Lung microvascular endothelial cell (primary cell): Measurements from ENCODE around the gene FAM13A. TPM values are rescaled to one million over a fixed set of nuclear protein-coding genes. Genes with fewer than 3 reads are reported as not detected.
A peak's percentile ranks its signal among the peaks of the same experiment; 100 is the strongest.

Experiments
- DNase-seq, 2 donors: peaks; one replicate each; pipeline versions ENCODE4 v3.0.0 to v3.0.0-alpha.2; 2010; ENCODE audit warnings: low read depth in 2 of 2
- total RNA-seq: library from RNA; depleted of rRNA; stranded (reverse); fragments of >200 nt; gene quantifications from 2 replicates; pipeline ENCODE4 v1.2.1, GENCODE V29; 2014

Gene FAM13A
- total RNA-seq, 1 donor from 2014 or later: 0.60 TPM

GRCh38 chr4:88751258-88752075 lies 305.5 kb downstream of the FAM13A start:
- DNase-seq: no peak

GRCh38 chr4:88750369-88750768 lies 306.6 kb downstream of the FAM13A start:
- DNase-seq: no peak

- no peak for DNase-seq
Observed at GRCh38 chr4:88747351-88747750, 309.6 kb downstream of the FAM13A start.

GRCh38 chr4:88746206-88746605 lies 310.8 kb downstream of the FAM13A start:
- no peak for DNase-seq

GRCh38 chr4:88745581-88746163 lies 311.3 kb downstream of the FAM13A start:
- peak in 1 of 2 donors; percentile 34 for DNase-seq

- DNase-seq: no peak
Observed at GRCh38 chr4:88745175-88745574, 311.8 kb downstream of the FAM13A start.

GRCh38 chr4:88744609-88745008 lies 312.4 kb downstream of the FAM13A start:
- no peak for DNase-seq

- peak in 1 of 2 donors; percentile 44 for DNase-seq
Observed at GRCh38 chr4:88743696-88744095, 313.3 kb downstream of the FAM13A start.

GRCh38 chr4:88742561-88742960 lies 314.4 kb downstream of the FAM13A start:
- no peak for DNase-seq

- DNase-seq: no peak
Observed at GRCh38 chr4:88738180-88738579, 318.8 kb downstream of the FAM13A start.

- peak in 1 of 2 donors; percentile 21 for DNase-seq
Observed at GRCh38 chr4:88737307-88737941, 319.6 kb downstream of the FAM13A start.

- no peak for DNase-seq
Observed at GRCh38 chr4:88736264-88736663, 320.7 kb downstream of the FAM13A start.

GRCh38 chr4:88735564-88735963 lies 321.4 kb downstream of the FAM13A start:
- no peak for DNase-seq

- no peak for DNase-seq
Observed at GRCh38 chr4:88734403-88734949, 322.5 kb downstream of the FAM13A start.

- DNase-seq: no peak
Observed at GRCh38 chr4:88732714-88733368, 324.1 kb downstream of the FAM13A start.

- no peak for DNase-seq
Observed at GRCh38 chr4:88731381-88731780, 325.6 kb downstream of the FAM13A start.

GRCh38 chr4:88730811-88731210 lies 326.2 kb downstream of the FAM13A start:
- DNase-seq: no peak

GRCh38 chr4:88729146-88729760 lies 327.7 kb downstream of the FAM13A start:
- DNase-seq: peak; percentile 64 to 80

- no peak for DNase-seq
Observed at GRCh38 chr4:88728146-88728545, 328.8 kb downstream of the FAM13A start.

- no peak for DNase-seq
Observed at GRCh38 chr4:88725986-88726385, 331.0 kb downstream of the FAM13A start.

GRCh38 chr4:88725143-88725542 lies 331.8 kb downstream of the FAM13A start:
- no peak for DNase-seq
